ENCODE results near the gene PRTN3. TPM values are rescaled to one million over a fixed set of nuclear protein-coding genes. Genes with fewer than 3 reads are reported as not detected.

The PRTN3 gene
- total RNA-seq, 4 donors from 2014 or later, result not detected

DNA sequence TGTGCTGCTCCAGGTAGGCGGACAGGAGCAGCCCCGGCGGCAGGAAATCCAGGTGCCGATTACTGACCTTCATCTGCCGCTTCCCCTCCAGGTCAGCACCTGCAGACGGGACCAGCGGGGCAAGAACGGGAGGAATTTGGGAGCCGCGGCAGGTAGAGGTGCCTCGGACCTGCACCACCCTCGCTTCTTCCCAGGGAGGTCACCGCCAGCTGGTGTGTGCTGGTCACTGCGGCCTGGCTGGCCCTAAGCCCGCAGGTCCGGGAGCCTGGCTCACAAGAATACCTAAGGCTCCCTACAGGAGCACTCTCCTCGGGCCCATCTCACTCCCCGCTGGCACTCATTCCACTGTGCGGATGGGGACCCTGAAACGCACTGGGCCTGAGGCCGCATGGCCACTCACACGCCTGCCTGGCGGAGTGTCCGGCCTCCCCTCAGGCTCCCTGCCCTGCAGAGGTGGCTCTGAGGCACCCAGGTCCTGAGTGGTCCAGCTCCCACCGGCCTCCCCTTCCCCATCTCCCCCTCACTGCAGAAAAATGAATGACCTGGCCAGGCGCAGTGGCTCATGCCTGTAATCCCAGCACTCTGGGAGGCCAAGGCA is 56.7 kb downstream of the PRTN3 start:
- peaks cover 0 to 5% (median 0%) of the 10 kb centered on the region in 4 donors for H3K4me1 ChIP-seq
- no peak overlapping the region for H3K4me3 ChIP-seq
- WGBS, 2 donors, result 89% methylated on average over 19 to 26 of the region's 26 CpGs
- TF ChIP-seq, protein P1, sequence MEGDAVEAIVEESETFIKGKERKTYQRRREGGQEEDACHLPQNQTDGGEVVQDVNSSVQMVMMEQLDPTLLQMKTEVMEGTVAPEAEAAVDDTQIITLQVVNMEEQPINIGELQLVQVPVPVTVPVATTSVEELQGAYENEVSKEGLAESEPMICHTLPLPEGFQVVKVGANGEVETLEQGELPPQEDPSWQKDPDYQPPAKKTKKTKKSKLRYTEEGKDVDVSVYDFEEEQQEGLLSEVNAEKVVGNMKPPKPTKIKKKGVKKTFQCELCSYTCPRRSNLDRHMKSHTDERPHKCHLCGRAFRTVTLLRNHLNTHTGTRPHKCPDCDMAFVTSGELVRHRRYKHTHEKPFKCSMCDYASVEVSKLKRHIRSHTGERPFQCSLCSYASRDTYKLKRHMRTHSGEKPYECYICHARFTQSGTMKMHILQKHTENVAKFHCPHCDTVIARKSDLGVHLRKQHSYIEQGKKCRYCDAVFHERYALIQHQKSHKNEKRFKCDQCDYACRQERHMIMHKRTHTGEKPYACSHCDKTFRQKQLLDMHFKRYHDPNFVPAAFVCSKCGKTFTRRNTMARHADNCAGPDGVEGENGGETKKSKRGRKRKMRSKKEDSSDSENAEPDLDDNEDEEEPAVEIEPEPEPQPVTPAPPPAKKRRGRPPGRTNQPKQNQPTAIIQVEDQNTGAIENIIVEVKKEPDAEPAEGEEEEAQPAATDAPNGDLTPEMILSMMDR (IDR thresholded peaks at IDR 0.05), result no peak
- TF ChIP-seq EP300 (IDR thresholded peaks at IDR 0.05) (no peak), POLR2A (IDR thresholded peaks at IDR 0.05) (no peak)
- peaks cover 0 to 41% (median 0%) of the 10 kb centered on the region in 3 donors for H3K36me3 ChIP-seq
- no peaks in the 10 kb centered on the region for H3K27me3 ChIP-seq
- no peaks in the 10 kb centered on the region for H3K9me3 ChIP-seq
- H3K27ac ChIP-seq, result no peak overlapping the region
- no peak for DNase-seq (ENCODE audit: low spot score in 2 of 2)

Small RNAs within 50 kb of the gene (small RNA-seq; reads per million reads assigned to genes)
- gene MIR3187 (not detected), gene RNU6-9 (not detected)

Other genes with a start within 250 kb of the PRTN3 start
- gene POLRMT, start 207.5 kb upstream of the PRTN3 start, total RNA-seq, result 10 to 100 TPM; 28.2 to 73.5 (median 51.5) TPM
- gene FGF22, start 201.1 kb upstream of the PRTN3 start, total RNA-seq, result 1 to 10 TPM in 3 of 4 donors, under 1 TPM in 1; 0.30 to 9.0 (median 3.4) TPM
- gene RNF126, start 177.8 kb upstream of the PRTN3 start, total RNA-seq, result 10 to 100 TPM; 38.0 to 90.9 (median 55.3) TPM
- gene FSTL3, start 164.6 kb upstream of the PRTN3 start, total RNA-seq, result 100 to 1,000 TPM; 582 to 977 (median 642) TPM
- not detected for gene PRSS57, start 145.5 kb upstream of the PRTN3 start, total RNA-seq
- 100 to 1,000 TPM in 1 of 4 donors, 10 to 100 TPM in 3; 65.7 to 101 (median 98.0) TPM for gene PALM, start 132.1 kb upstream of the PRTN3 start, total RNA-seq
- gene MISP, start 89.9 kb upstream of the PRTN3 start, total RNA-seq, result under 1 TPM in 2 of 4 donors, not detected in 2; 0.20 to 0.30 TPM
- gene PTBP1, start 43.5 kb upstream of the PRTN3 start, total RNA-seq, result 100 to 1,000 TPM; 118 to 205 (median 141) TPM
- not detected for gene PLPPR3, start 19.0 kb upstream of the PRTN3 start, total RNA-seq
- under 1 TPM in 1 of 4 donors, not detected in 3; 0.42 TPM for gene AZU1, start 13.2 kb upstream of the PRTN3 start, total RNA-seq
- 10 to 100 TPM in 1 of 4 donors, 1 to 10 TPM in 2, under 1 TPM in 1; 0.66 to 12.6 (median 4.2) TPM for gene ELANE, start 11.3 kb downstream of the PRTN3 start, total RNA-seq
- 1,000 to 10,000 TPM; 1,040 to 7,538 (median 2,843) TPM for gene CFD, start 18.7 kb downstream of the PRTN3 start, total RNA-seq
- 10 to 100 TPM; 49.6 to 67.5 (median 53.9) TPM for gene MED16, start 52.2 kb downstream of the PRTN3 start, total RNA-seq
- not detected for gene RNU6-9, start 52.5 kb downstream of the PRTN3 start, total RNA-seq
- gene R3HDM4, start 72.2 kb downstream of the PRTN3 start, total RNA-seq, result 10 to 100 TPM; 30.2 to 47.7 (median 37.6) TPM
- gene KISS1R, start 76.3 kb downstream of the PRTN3 start, total RNA-seq, result not detected
- 10 to 100 TPM in 3 of 4 donors, 1 to 10 TPM in 1; 8.1 to 15.3 (median 12.5) TPM for gene ARID3A, start 85.0 kb downstream of the PRTN3 start, total RNA-seq
- gene WDR18, start 143.3 kb downstream of the PRTN3 start, total RNA-seq, result 10 to 100 TPM; 23.3 to 90.6 (median 52.8) TPM
- 1 to 10 TPM in 1 of 4 donors, not detected in 3; 2.4 TPM for gene GRIN3B, start 159.4 kb downstream of the PRTN3 start, total RNA-seq
- gene TMEM259, start 180.1 kb downstream of the PRTN3 start, total RNA-seq, result 100 to 1,000 TPM; 229 to 459 (median 325) TPM
- not detected for gene RNU6-2, start 180.5 kb downstream of the PRTN3 start, total RNA-seq
- gene CNN2, start 185.6 kb downstream of the PRTN3 start, total RNA-seq, result 100 to 1,000 TPM in 1 of 4 donors, 10 to 100 TPM in 3; 69.9 to 122 (median 79.4) TPM
- 10 to 100 TPM in 3 of 4 donors, 1 to 10 TPM in 1; 9.6 to 25.8 (median 13.7) TPM for gene ABCA7, start 199.1 kb downstream of the PRTN3 start, total RNA-seq
- 10 to 100 TPM; 28.4 to 66.9 (median 38.6) TPM for gene ARHGAP45, start 226.2 kb downstream of the PRTN3 start, total RNA-seq

Measured in tibial nerve (tissue), 4 donors.